Ishikawa (cell line): ENCODE data around the gene TSPAN15.

Experiments used
- CEBPB ChIP-seq: IDR thresholded peaks from 2 replicates; pipeline ENCODE4 v1.6.1; 2012
- EP300 ChIP-seq: IDR thresholded peaks from 2 replicates; pipeline ENCODE4 v1.6.1; 2012; ENCODE audit warnings: borderline replicate concordance
- REST ChIP-seq: IDR thresholded peaks from 2 replicates; pipeline ENCODE4 v1.6.1; 2012; ENCODE audit warnings: low read depth, mild to moderate bottlenecking
- TAF1 ChIP-seq: IDR thresholded peaks from 2 replicates; pipeline ENCODE4 v1.6.1; 2012; ENCODE audit warnings: low read depth, mild to moderate bottlenecking
- ZBTB7A ChIP-seq: IDR thresholded peaks from 2 replicates; pipeline ENCODE4 v1.6.1; 2012; ENCODE audit warnings: low read depth

GRCh38 chr10:69538461-69538860 lies 87.2 kb downstream of the TSPAN15 start:
- TF ChIP-seq CEBPB: no peak
- no peak for TF ChIP-seq TAF1
- TF ChIP-seq REST: no peak
- no peak for TF ChIP-seq EP300
- TF ChIP-seq ZBTB7A: no peak
